Breast epithelium (tissue), 4 donors: ENCODE results near the gene TMOD2. TPM values are rescaled to one million over a fixed set of nuclear protein-coding genes. Genes with fewer than 3 reads are reported as not detected.
A peak's percentile ranks its signal among the peaks of the same experiment; 100 is the strongest.

ENCODE experiments used
- DNase-seq, 2 donors: peaks; one replicate each; pipeline ENCODE4 v3.0.0-alpha.2; 2019; ENCODE audit warnings: low spot score in 2 of 2
- H3K27ac ChIP-seq, 2 donors: fragments of 200-600 bp; sonication (generic) in 1 of 2; one replicate each; pipeline ENCODE4 v1.5.1; 2016 to 2019; ENCODE audit warnings: mild to moderate bottlenecking in 1 of 2
- H3K27me3 ChIP-seq, 2 donors: fragments of 200-600 bp; sonication (generic) in 1 of 2; one replicate each; pipeline versions ENCODE4 v1.5.1 to v1.6.0; 2017 to 2019; ENCODE audit warnings: control low read depth in 1 of 2, mild to moderate bottlenecking in 1 of 2
- H3K36me3 ChIP-seq: fragments of 200-600 bp; one replicate; pipeline ENCODE4 v1.5.1; 2019
- H3K4me1 ChIP-seq, 2 donors: fragments of 200-600 bp; sonication (generic); one replicate each; pipeline ENCODE4 v1.5.1; 2016 to 2019; ENCODE audit warnings: control low read depth in 1 of 2
- H3K4me3 ChIP-seq, 3 donors: fragments of 200-600 bp; sonication (generic); 1 replicate in 2 of 3; 2 replicates in 1 of 3; pipeline ENCODE4 v1.5.1; 2016 to 2019; ENCODE audit warnings: mild to moderate bottlenecking in 3 of 3, moderate library complexity in 2 of 3
- H3K9me3 ChIP-seq, 2 donors: fragments of 200-600 bp; sonication (generic) in 1 of 2; one replicate each; pipeline ENCODE4 v1.5.1; 2016 to 2019; ENCODE audit warnings: control low read depth in 1 of 2
- POLR2A ChIP-seq: fragments of 450-650 bp; IDR thresholded peaks from one replicate; pipeline ENCODE4 v1.6.1; 2016; ENCODE audit warnings: antibody characterized with exemption, mild to moderate bottlenecking, moderate library complexity
- POLR2AphosphoS5 ChIP-seq, 3 donors: sonication (generic); formaldehyde crosslinking; IDR thresholded peaks; one replicate each; pipeline ENCODE4 v1.6.1; 2017; ENCODE audit warnings: antibody characterized with exemption in 3 of 3
- intact Hi-C: fragments of 100-400 bp; cut with DNase I; formaldehyde crosslinking; loops from one replicate; pipeline ENCODE4 v1.15.1; 2023; ENCODE audit warnings: low total_unique reads
- total RNA-seq, 3 donors: library from RNA; depleted of rRNA; stranded (reverse); fragments of >200 nt; gene quantifications; one replicate each; pipeline ENCODE4 v1.1.0, GENCODE V29; 2016
- TF ChIP-seq, protein P1 (sequence below), 3 donors: fragments of 450-650 bp; IDR thresholded peaks; one replicate each; pipeline ENCODE4 v1.5.1; 2016 to 2017; ENCODE audit warnings: antibody characterized with exemption in 3 of 3, mild to moderate bottlenecking in 3 of 3, moderate library complexity in 3 of 3

Gene TMOD2
- total RNA-seq, 3 donors from 2014 or later, result 8.6 to 16.8 (median 11.5) TPM

DNA sequence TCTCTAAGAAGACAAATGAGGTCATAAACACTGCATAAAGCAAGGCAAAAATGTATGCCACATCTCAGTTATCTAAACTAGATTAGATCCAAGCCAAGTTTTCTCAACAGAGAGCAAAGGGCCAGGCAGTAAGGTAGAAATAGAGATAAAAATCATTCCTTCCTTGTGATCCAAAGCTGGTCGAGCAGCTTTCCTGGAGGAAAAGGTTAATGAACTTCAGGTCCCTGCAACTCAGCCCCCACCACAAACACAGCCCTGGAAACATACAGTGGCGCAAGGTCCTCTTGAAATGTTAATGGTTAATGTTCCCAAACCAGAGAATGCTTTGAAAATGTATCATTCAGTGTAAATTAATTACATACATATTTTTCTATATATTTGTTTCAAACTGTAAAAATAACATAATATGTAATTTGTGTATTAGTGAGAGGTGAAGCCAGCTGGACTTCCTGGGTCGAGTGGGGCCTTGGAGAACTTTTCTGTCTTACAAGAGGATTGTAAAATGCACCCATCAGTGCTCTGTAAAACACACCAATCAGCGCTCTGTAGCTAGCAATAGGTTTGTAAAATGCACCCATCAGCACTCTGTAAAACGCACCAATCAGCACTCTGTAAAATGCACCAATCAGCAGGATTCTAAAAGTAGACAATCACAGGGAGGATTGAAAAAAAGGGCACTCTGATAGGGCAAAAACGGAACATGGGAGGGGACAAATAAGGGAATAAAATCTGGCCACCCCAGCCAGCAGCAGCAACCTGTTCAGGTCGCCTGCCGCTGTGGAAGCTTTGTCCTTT is 31.0 kb upstream of the TMOD2 start:
- intact Hi-C loops, result no loop called here
- Histone ChIP-seq H3K27me3 (no peaks in the 10 kb centered on the region), H3K4me3 (no peak overlapping the region), H3K36me3 (no peaks in the 10 kb centered on the region), H3K27ac (peak overlapping the region in 1 of 2 donors; percentile 38), H3K9me3 (no peaks in the 10 kb centered on the region), H3K4me1 (no peaks in the 10 kb centered on the region)
- no peak for DNase-seq
- no peak for TF ChIP-seq POLR2A
- TF ChIP-seq, protein P1, sequence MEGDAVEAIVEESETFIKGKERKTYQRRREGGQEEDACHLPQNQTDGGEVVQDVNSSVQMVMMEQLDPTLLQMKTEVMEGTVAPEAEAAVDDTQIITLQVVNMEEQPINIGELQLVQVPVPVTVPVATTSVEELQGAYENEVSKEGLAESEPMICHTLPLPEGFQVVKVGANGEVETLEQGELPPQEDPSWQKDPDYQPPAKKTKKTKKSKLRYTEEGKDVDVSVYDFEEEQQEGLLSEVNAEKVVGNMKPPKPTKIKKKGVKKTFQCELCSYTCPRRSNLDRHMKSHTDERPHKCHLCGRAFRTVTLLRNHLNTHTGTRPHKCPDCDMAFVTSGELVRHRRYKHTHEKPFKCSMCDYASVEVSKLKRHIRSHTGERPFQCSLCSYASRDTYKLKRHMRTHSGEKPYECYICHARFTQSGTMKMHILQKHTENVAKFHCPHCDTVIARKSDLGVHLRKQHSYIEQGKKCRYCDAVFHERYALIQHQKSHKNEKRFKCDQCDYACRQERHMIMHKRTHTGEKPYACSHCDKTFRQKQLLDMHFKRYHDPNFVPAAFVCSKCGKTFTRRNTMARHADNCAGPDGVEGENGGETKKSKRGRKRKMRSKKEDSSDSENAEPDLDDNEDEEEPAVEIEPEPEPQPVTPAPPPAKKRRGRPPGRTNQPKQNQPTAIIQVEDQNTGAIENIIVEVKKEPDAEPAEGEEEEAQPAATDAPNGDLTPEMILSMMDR (IDR thresholded peaks at IDR 0.05), result no peak
- no peak for TF ChIP-seq POLR2AphosphoS5 (IDR thresholded peaks at IDR 0.05)

DNA sequence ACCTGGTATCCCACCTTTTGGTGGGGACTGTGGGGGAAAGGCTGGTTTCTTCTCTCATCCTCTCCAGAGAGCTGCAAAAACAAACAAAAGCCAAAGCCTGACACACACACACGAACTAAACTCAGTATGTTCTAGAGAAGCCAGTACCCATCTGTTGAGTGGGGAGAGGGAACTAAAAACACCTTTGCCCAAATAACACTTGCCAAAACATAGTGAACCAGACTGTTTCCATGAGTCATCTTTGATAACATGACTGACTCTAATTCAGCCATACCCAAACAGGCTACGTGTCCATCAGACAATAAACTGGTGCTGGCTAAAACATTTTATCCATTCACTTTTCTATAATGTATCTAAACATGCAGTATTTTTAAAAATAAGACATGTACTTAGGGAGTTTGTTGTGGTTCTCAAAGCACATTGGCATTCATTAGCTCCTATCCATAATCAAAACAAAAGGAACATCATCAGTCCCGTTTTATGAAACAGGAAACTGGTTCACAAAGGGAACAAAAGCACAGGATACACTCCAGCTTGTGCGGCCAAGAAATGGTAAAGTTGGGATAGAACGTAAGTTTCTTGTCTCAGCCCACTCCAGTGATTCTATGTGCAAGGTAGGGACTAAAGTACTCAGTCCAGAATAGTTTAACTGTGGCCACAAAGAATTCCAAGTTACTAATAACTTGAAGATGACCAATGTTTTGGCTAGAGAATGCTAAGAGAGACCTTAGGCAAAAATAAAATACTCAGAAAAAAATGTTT is 30.0 kb upstream of the TMOD2 start:
- no peak for DNase-seq
- TF ChIP-seq POLR2A, result no peak
- TF ChIP-seq, protein P1 (IDR thresholded peaks at IDR 0.05), result no peak
- no peak for TF ChIP-seq POLR2AphosphoS5 (IDR thresholded peaks at IDR 0.05)
- Histone ChIP-seq H3K27me3 (no peaks in the 10 kb centered on the region), H3K27ac (peak overlapping the region in 1 of 2 donors; percentile 38), H3K36me3 (no peaks in the 10 kb centered on the region), H3K4me1 (no peaks in the 10 kb centered on the region), H3K9me3 (no peaks in the 10 kb centered on the region), H3K4me3 (no peak overlapping the region)
- intact Hi-C loops, result no loop called here

DNA sequence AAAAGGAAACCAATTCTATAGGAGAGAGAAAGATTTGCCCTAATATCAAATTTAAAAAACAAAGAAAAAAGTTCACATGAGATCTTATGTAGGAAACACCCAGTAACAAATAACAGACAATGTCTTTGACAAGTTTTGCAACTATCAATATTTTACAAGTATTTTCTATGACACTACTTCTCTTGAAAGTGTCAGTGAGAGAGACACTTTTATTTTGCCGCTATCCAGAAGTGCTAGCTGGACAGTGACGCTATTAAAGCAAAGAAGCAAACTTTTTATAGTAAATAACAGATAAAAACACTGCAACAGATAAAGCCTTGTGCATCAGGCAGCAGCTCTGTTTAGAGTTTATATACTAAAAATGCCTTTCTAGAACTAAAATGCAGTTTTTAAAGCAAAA is 27.2 kb upstream of the TMOD2 start:
- no peak overlapping the region for H3K27ac ChIP-seq
- no peaks in the 10 kb centered on the region for H3K27me3 ChIP-seq
- TF ChIP-seq POLR2A, result no peak
- TF ChIP-seq, protein P1 (IDR thresholded peaks at IDR 0.05), result no peak
- no peak for TF ChIP-seq POLR2AphosphoS5 (IDR thresholded peaks at IDR 0.05)
- no peak overlapping the region for H3K4me3 ChIP-seq
- DNase-seq, result no peak
- no peaks in the 10 kb centered on the region for H3K9me3 ChIP-seq
- intact Hi-C loops, result no loop called here
- no peaks in the 10 kb centered on the region for H3K4me1 ChIP-seq
- no peaks in the 10 kb centered on the region for H3K36me3 ChIP-seq

DNA sequence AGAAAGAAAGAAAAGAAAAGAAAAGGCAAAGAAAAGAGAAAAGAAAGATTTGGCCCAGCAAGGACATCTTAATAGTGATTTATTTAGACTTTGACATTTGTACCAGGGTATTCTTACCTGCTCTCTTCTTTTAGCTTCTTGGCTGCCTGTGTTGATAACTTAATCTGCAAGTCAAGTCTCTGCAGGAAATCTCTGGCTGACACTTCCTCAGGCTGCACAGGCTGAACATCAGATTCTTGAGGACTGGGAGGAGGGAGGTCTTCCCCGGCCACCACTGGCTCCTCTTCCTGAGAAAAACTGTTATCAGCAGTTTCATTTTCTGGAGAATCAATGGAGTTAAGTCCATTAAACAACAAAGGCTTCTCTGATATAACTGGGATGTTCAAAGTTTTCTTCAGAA is 26.7 kb upstream of the TMOD2 start:
- Histone ChIP-seq H3K27me3 (no peaks in the 10 kb centered on the region), H3K4me3 (no peak overlapping the region), H3K4me1 (no peaks in the 10 kb centered on the region), H3K36me3 (no peaks in the 10 kb centered on the region), H3K9me3 (no peaks in the 10 kb centered on the region), H3K27ac (no peak overlapping the region)
- intact Hi-C loops, result no loop called here
- TF ChIP-seq POLR2A (no peak), POLR2AphosphoS5 (IDR thresholded peaks at IDR 0.05) (no peak)
- TF ChIP-seq, protein P1 (IDR thresholded peaks at IDR 0.05), result no peak
- no peak for DNase-seq
